RCC 7860 (cell line): ENCODE measurements around the gene EXOC4.
"Not testable (repeated sequence)": the region's sequence is repeated elsewhere in the genome, so short reads cannot be mapped to it uniquely, and the experiment has no call there.

Source experiments
- DNase-seq: peaks from one replicate; pipeline ENCODE4 v3.0.0-alpha.2; 2015; ENCODE audit warnings: low spot score
- FAIRE-seq: peaks from 2 replicates; lab custom pipeline; 2012; peaks lifted over from hg19 to GRCh38; lab: Jason Lieb, UNC

The EXOC4 gene

DNA sequence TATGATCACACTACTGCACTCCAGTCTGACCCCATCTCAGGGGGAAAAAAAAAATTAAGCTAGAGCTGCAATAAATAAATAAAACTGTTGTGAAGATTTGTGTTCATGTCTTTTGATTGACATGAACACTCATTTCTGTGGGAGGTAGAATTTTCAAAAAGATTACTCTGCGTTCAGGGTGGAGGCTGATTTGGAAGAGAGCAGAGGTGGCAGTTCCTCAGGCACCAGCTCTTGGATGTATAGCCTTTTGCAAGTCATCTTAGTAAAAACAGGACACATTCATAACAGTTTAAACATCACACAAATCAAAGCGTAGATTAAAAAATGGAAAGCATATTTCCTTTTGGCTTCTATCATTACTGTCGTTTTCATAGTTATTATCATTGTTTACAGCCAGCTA is 630.7 kb downstream of the EXOC4 start:
- DNase-seq (no peak), FAIRE-seq (no peak)

GRCh38 chr7:133885213-133885612 is 632.3 kb downstream of the EXOC4 start:
- FAIRE-seq = no peak

GRCh38 chr7:133886086-133886485 is 633.2 kb downstream of the EXOC4 start:
- DNase-seq (no peak), FAIRE-seq (no peak)

More at GRCh38 chr7:133885213-133885612, 632.3 kb downstream of the EXOC4 start:
- no peak for DNase-seq

DNA sequence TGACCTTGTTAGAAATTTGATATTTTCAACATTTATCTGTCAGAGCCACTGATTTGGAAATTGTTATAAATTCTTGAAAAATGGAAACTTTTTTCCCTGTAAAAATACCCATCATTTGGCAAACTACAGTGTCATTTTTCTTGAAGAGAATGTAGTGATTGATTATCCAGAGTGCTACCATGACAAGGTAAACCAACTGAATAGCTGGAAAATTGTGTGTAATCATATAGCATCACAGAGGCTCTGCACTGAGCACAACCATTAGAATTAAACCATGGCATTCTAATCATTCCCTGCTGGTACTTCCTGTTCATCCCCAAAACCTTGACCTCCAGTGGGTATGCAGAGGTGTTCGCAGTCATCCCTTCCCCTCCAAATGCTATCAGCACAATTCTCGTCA is 633.9 kb downstream of the EXOC4 start:
- FAIRE-seq (no peak), DNase-seq (no peak)

- FAIRE-seq (no peak), DNase-seq (no peak)
Measured at GRCh38 chr7:133887459-133887858, 634.6 kb downstream of the EXOC4 start.

DNA sequence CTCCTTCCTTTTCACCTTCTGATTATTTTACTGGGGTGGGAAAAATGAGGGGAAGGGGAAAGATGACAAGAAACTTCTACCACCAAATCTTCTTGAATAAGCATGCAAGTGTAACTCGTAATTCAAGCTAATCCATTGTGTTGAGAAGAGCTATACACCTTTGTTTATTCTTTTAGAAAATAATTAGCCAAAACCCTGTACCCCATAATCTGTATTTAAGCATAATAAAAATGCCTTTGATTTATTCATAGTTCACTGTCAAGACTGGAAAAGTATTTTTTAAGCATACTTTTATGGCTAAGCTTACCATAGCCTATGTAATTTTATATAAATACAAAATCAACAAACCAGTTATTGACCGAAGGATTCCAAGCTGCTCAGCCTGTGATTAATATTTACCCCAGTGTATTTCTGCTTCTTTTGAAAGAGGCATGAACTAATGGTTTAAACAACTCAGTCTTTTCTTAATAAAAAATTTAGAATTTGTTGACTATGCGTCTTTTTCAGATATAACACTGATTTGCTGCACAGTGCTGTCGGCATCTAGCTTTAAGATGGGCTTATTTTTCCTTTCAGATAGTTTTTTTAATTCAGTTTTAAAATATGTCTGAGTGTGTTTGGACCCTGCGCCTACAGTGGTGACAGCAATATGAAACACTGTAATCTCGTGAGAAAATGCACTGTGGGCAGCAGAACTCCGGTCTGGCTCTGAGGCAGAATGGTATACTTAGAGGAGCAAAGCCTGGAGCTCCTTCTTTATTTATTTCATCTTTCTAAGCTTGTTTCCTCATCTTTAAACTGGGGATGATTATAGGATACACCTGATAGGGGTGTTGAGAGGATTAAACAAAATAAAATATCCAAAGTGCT is 635.4 kb downstream of the EXOC4 start:
- FAIRE-seq = no peak
- no peak for DNase-seq

- FAIRE-seq = no peak
Measured at GRCh38 chr7:133904776-133905175, 651.9 kb downstream of the EXOC4 start.

GRCh38 chr7:133906553-133906952 is 653.7 kb downstream of the EXOC4 start:
- not testable (repeated sequence) for DNase-seq, FAIRE-seq

More at GRCh38 chr7:133904776-133905175, 651.9 kb downstream of the EXOC4 start:
- DNase-seq = no peak

- FAIRE-seq (no peak), DNase-seq (no peak)
Measured at GRCh38 chr7:133910761-133911160, 657.9 kb downstream of the EXOC4 start.

DNA sequence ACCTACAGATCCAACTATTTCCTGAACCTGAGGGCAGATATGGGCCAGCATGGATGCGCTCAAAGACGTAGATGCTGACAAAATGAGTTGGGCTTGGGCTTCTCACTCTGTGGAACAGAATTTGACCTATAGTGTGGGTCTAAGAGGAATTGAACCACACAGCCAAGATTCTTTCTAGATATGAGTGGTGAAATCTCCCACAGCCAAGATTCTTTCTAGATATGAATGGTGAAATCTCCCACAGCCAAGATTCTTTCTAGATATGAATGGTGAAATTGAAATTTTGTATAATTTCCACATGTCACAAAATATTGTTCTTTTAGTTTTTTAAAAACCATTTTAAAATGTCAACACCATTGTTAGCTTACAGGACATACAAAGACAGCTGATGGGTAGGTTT is 658.8 kb downstream of the EXOC4 start:
- no peak for DNase-seq
- no peak for FAIRE-seq

GRCh38 chr7:133912916-133913697 is 660.2 kb downstream of the EXOC4 start:
- DNase-seq (peak; percentile 55), FAIRE-seq (peak; percentile 40)

DNA sequence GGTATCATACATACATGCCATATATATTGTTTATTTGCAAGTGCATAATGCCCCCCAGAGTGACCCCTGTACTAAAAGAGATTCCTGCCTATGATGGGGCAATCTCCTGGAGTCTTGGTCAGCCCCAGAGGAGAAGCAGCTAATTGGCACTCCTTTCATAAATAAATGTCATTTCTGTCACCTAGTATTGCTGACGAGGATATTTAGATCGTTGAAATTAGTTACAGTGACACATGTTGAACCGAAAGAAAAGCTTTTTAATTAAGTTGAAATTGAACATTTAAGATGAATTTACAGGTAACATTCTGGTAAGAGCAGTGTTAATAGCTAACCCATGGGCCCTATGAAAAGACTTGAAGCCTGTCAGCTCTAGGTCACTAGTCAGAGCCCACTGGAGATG is 663.7 kb downstream of the EXOC4 start:
- DNase-seq (no peak), FAIRE-seq (no peak)

DNA sequence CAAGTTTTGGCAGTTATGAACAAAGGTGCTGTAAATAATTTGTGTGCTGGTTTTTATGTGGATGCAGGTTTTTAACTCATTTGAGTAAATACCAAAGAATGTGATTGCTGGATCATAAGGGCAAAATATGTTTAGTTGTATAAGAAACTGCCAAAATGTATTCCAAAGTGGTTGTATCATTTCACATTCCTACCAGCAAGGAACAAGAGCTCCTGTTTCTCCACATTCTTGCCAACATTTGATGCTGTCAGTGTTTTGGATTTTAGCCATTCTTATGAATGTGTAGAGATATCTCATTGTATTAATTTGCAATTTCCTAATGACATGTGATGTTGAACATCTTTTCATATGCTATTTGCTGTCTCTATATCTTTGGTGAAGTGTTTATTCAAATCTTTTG is 666.9 kb downstream of the EXOC4 start:
- FAIRE-seq = no peak
- DNase-seq = no peak

DNA sequence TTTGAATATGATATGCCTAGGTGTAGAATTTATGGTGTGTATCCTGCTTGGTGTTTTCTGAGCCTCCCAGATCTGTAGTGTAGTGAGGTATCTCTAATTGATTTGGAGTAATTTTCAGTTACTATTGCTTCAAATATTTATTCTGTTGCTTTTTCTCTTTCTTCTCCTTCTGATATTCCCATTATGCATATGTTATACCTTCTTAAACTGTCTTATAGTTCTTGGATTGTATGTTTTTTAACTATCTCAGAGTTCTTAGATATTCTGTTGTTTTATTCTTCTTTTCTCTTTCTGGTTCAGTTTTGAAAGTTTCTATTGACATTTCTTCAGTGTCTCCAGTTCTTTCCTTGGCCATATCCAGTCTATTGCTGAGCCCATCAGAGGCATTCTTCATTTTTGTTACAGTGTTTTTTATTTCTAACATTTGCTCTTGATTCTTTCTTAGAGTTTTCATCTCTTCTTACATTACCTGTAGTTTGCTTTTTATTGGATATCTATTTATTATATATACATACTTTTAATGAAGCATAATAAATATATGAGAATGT is 668.8 kb downstream of the EXOC4 start:
- FAIRE-seq (no peak), DNase-seq (no peak)

GRCh38 chr7:133923974-133924373 is 671.1 kb downstream of the EXOC4 start:
- DNase-seq = no peak
- no peak for FAIRE-seq

- no peak for FAIRE-seq
Measured at GRCh38 chr7:133931053-133931452, 678.2 kb downstream of the EXOC4 start.

DNA sequence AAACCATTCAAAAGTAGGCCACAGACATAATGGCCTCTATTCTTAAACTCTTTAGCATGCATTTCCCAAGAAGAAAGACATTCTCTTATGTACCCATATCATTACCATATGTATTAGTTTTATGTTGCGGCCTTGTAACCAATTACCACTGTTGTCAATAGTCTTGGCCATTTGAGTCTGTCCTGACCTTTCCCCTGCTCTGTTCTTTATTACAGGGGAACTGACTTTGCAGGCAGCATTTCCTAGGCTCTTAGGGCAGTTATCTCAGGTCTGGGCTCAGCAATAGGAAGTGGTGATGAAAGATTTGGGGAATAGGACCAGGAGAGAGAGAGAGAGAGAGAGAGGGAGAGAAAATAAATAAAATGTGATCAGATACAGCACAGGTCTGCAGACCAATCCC is 679.7 kb downstream of the EXOC4 start:
- FAIRE-seq = no peak
- no peak for DNase-seq

More at GRCh38 chr7:133931053-133931452, 678.2 kb downstream of the EXOC4 start:
- DNase-seq = no peak

GRCh38 chr7:133934262-133934976 is 681.5 kb downstream of the EXOC4 start:
- DNase-seq (no peak), FAIRE-seq (no peak)

GRCh38 chr7:133934977-133935330 is 682.1 kb downstream of the EXOC4 start:
- FAIRE-seq = no peak
- no peak for DNase-seq

- DNase-seq (no peak), FAIRE-seq (no peak)
Measured at GRCh38 chr7:133936074-133936473, 683.2 kb downstream of the EXOC4 start.

DNA sequence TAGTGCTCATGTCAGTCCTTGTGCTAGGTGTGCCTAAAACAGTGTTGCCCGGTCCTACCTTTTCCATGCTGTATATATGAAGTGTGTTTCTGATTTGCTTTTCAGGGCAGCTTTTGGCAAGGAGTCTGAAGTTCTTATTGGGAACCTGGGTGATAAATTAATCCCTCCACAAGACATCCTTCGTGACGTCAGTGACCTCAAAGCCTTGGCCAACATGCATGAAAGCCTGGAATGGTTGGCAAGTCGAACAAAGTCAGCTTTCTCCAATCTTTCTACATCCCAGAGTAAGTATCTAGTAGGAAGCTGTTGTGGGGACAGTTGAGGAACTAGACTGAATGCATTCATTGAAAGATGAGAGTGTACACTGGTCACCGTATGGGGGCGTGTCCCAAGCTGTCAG is 684.9 kb downstream of the EXOC4 start:
- FAIRE-seq (no peak), DNase-seq (no peak)
